ENCODE data around the gene GBX1. TPM values are rescaled to one million over a fixed set of nuclear protein-coding genes. Genes with fewer than 3 reads are reported as not detected.

Gene GBX1
- total RNA-seq, 2 donors from 2014 or later = not detected

DNA sequence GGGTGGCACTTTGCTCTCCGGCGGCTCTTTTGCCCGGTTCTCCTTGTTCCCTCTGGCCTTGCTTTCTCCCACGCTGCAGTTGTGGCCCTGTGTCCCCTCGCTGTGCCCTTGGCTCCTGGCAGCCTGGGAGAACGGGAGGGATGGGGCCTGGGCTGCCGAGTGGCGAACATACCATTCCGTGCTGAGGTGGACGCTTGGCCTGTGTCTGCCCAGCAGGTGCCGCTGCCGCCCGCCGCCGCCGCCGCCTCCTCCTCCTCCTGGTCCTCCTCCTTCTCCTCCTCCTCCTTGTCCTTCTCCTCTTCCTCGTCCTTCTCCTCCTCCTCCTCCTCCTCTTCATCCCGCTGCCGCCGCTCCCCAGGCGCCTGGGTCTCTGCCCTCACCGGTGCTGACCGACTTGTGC, 45.2 kb downstream of the GBX1 start:
- Mint-ChIP-seq H3K4me1 (peaks cover 2% of the 10 kb centered on the region), H3K27ac (no peak overlapping the region), H3K9me3 (no peaks in the 10 kb centered on the region), H3K36me3 (ENCODE audit: low read depth) (peaks cover 50% of the 10 kb centered on the region), H3K27me3 (ENCODE audit: insufficient read depth) (peaks cover 4% of the 10 kb centered on the region), H3K4me3 (no peak overlapping the region)
- H3K4me1 ChIP-seq (ENCODE audit: control insufficient read depth, insufficient read depth, low read length) = peaks cover 4% of the 10 kb centered on the region
- H3K9me3 ChIP-seq (ENCODE audit: control insufficient read depth, low read length) = no peaks in the 10 kb centered on the region
- no peak for DNase-seq
- H3K27me3 ChIP-seq (ENCODE audit: control insufficient read depth, insufficient read depth, low read length, poor library complexity, severe bottlenecking) = no peaks in the 10 kb centered on the region
- no peak overlapping the region for H3K4me3 ChIP-seq (ENCODE audit: low read length)
- H3K27ac ChIP-seq (ENCODE audit: low read depth, low read length) = no peak overlapping the region
- TF ChIP-seq, protein P1, sequence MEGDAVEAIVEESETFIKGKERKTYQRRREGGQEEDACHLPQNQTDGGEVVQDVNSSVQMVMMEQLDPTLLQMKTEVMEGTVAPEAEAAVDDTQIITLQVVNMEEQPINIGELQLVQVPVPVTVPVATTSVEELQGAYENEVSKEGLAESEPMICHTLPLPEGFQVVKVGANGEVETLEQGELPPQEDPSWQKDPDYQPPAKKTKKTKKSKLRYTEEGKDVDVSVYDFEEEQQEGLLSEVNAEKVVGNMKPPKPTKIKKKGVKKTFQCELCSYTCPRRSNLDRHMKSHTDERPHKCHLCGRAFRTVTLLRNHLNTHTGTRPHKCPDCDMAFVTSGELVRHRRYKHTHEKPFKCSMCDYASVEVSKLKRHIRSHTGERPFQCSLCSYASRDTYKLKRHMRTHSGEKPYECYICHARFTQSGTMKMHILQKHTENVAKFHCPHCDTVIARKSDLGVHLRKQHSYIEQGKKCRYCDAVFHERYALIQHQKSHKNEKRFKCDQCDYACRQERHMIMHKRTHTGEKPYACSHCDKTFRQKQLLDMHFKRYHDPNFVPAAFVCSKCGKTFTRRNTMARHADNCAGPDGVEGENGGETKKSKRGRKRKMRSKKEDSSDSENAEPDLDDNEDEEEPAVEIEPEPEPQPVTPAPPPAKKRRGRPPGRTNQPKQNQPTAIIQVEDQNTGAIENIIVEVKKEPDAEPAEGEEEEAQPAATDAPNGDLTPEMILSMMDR (conservative IDR thresholded peaks at IDR 0.05) = peak; percentile 24
- H3K36me3 ChIP-seq (ENCODE audit: control insufficient read depth, insufficient read depth, low read length) = peaks cover 32% of the 10 kb centered on the region
- H3K9ac ChIP-seq (ENCODE audit: extremely low read depth, low read length, poor library complexity, severe bottlenecking) = no peak overlapping the region
- WGBS, 2 experiments (ENCODE audit: insufficient coverage in 1 of 2, insufficient read length in 1 of 2) = 79 to 84% methylated on average over 21 to 24 of the region's 24 CpGs

DNA sequence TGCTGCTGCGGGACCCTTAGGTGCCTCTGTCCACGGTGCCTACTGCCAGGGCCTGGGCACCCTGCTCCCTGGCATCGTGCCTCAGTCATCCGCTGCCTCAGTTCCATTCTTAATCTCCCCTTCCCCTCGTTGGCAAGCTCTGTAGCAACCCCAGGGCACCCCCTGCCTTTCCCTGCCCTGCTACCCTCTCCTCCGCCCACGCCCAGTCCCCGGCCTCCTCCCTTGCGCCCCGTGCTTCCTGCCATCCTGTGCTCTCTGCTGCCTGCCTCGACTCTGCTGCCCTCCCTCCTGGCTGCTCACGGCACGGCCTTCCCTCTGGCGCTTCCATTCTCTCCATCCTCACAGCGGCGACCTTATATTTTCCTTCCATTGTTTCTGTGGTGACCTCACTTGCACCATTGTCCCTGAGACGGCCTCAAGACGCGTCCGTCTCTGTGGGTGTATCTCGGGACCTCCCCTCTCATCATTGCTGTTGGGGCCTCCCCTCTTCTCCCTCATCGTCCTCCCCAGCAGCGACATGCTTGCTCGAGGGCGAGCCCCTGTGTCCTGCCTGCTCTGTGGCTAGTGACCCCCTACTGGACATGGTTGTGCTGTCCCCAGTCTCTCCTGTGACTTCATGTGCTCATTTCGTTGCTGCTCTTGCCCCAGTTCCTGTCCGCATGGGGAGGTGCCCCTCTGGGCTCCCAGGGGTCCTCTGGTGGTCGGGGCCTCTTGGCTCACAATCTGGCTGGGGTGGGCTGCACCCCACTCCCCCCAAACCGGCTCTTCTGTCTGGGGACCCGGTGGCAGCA, 45.9 kb downstream of the GBX1 start:
- TF ChIP-seq, protein P1 (conservative IDR thresholded peaks at IDR 0.05) = no peak
- H3K27ac Mint-ChIP-seq = no peak overlapping the region

DNA sequence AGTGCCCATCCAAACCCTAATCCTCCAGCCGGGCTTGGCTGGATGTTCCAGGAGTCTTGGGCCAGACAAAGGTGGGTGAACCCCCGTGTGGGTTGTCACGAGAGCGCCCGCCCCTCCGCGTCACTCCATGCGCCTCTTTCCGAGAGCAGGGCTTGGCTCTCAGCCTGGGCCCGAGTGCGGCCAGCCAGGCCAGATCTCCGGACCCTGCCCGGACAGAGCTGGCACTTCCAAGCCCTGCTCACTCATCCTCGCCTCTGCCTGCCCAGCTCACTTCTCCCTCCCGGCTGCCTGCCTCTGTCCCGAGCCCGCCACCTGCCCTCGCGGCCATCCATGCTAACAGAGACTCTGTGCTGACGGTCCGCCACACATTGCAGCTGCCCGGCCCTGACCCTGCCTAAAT, 46.6 kb downstream of the GBX1 start:
- Mint-ChIP-seq H3K4me1 (peaks cover 2% of the 10 kb centered on the region), H3K27me3 (ENCODE audit: insufficient read depth) (peaks cover 4% of the 10 kb centered on the region), H3K36me3 (ENCODE audit: low read depth) (peaks cover 50% of the 10 kb centered on the region), H3K9me3 (no peaks in the 10 kb centered on the region), H3K27ac (no peak overlapping the region), H3K4me3 (no peak overlapping the region)
- Histone ChIP-seq H3K27ac (ENCODE audit: low read depth, low read length) (no peak overlapping the region), H3K4me1 (ENCODE audit: control insufficient read depth, insufficient read depth, low read length) (peaks cover 4% of the 10 kb centered on the region), H3K9me3 (ENCODE audit: control insufficient read depth, low read length) (no peaks in the 10 kb centered on the region), H3K9ac (ENCODE audit: extremely low read depth, low read length, poor library complexity, severe bottlenecking) (no peak overlapping the region), H3K36me3 (ENCODE audit: control insufficient read depth, insufficient read depth, low read length) (peaks cover 34% of the 10 kb centered on the region), H3K27me3 (ENCODE audit: control insufficient read depth, insufficient read depth, low read length, poor library complexity, severe bottlenecking) (no peaks in the 10 kb centered on the region), H3K4me3 (ENCODE audit: low read length) (no peak overlapping the region)
- TF ChIP-seq, protein P1 (conservative IDR thresholded peaks at IDR 0.05) = no peak
- 95 to 97% methylated on average over 14 to 22 of the region's 22 CpGs for WGBS, 2 experiments (ENCODE audit: insufficient coverage in 1 of 2, insufficient read length in 1 of 2)
- no peak for DNase-seq

More for the DNA sequence above, 45.9 kb downstream of the GBX1 start:
- Mint-ChIP-seq H3K4me3 (no peak overlapping the region), H3K9me3 (no peaks in the 10 kb centered on the region), H3K27me3 (ENCODE audit: insufficient read depth) (peaks cover 4% of the 10 kb centered on the region), H3K36me3 (ENCODE audit: low read depth) (peaks cover 50% of the 10 kb centered on the region), H3K4me1 (peaks cover 2% of the 10 kb centered on the region)
- peaks cover 2% of the 10 kb centered on the region for H3K4me1 ChIP-seq (ENCODE audit: control insufficient read depth, insufficient read depth, low read length)
- WGBS, 2 experiments (ENCODE audit: insufficient coverage in 1 of 2, insufficient read length in 1 of 2) = 89 to 91% methylated on average over 18 to 30 of the region's 30 CpGs
- H3K27ac ChIP-seq (ENCODE audit: low read depth, low read length) = no peak overlapping the region
- H3K27me3 ChIP-seq (ENCODE audit: control insufficient read depth, insufficient read depth, low read length, poor library complexity, severe bottlenecking) = no peaks in the 10 kb centered on the region
- no peaks in the 10 kb centered on the region for H3K9me3 ChIP-seq (ENCODE audit: control insufficient read depth, low read length)
- peaks cover 34% of the 10 kb centered on the region for H3K36me3 ChIP-seq (ENCODE audit: control insufficient read depth, insufficient read depth, low read length)
- H3K4me3 ChIP-seq (ENCODE audit: low read length) = no peak overlapping the region
- no peak overlapping the region for H3K9ac ChIP-seq (ENCODE audit: extremely low read depth, low read length, poor library complexity, severe bottlenecking)
- no peak for DNase-seq

All from endodermal cell (in vitro differentiated cells).